Natural killer cell (primary cell): ENCODE data around the gene NDUFS1. TPM values are rescaled to one million over a fixed set of nuclear protein-coding genes. Genes with fewer than 3 reads are reported as not detected.
"Not testable (repeated sequence)": the region's sequence is repeated elsewhere in the genome, so short reads cannot be mapped to it uniquely, and the experiment has no call there.

ENCODE experiments used
- ATAC-seq, 3 donors: fragments of 150-1000 bp in 2 of 3; fragments of 200-7000 bp in 1 of 3; cut with Tn5 transposase; 1 replicate in 1 of 3; 2 replicates in 2 of 3; pipeline ENCODE4 v1.10.0; 2021; ENCODE audit warnings: mild to moderate bottlenecking in 2 of 3, moderate library complexity in 2 of 3
- DNase-seq, 2 donors: peaks; one replicate each; pipeline versions ENCODE4 v3.0.0 to v3.0.0-alpha.2; 2013 to 2021; ENCODE audit warnings: mixed read lengths in 1 of 2
- H3K27ac ChIP-seq: one replicate; pipeline ENCODE4 v1.5.1; 2013; ENCODE audit warnings: mild to moderate bottlenecking, low read length
- H3K27me3 ChIP-seq: one replicate; pipeline ENCODE4 v1.6.1; 2013; ENCODE audit warnings: low read length; ENCODE audit not compliant: control insufficient read depth, insufficient read depth
- H3K36me3 ChIP-seq: one replicate; pipeline ENCODE4 v1.6.1; 2013; ENCODE audit warnings: low read length; ENCODE audit not compliant: control insufficient read depth, insufficient read depth
- H3K4me1 ChIP-seq: one replicate; pipeline ENCODE4 v1.6.1; 2013; ENCODE audit warnings: low read length; ENCODE audit not compliant: control insufficient read depth, insufficient read depth
- H3K4me3 ChIP-seq: one replicate; pipeline ENCODE4 v1.5.1; 2013; ENCODE audit warnings: low read length
- H3K9me3 ChIP-seq: one replicate; pipeline ENCODE4 v1.6.1; 2013; ENCODE audit warnings: low read length; ENCODE audit not compliant: control insufficient read depth, insufficient read depth
- H3K27ac Mint-ChIP-seq, 2 donors: one replicate each; pipeline ENCODE4 v1.8.0; 2022; ENCODE audit warnings: mild to moderate bottlenecking in 2 of 2, mixed read lengths in 2 of 2, moderate library complexity in 1 of 2
- H3K27me3 Mint-ChIP-seq, 2 donors: one replicate each; pipeline ENCODE4 v1.8.0; 2022; ENCODE audit warnings: low read depth in 2 of 2, mixed read lengths in 2 of 2
- H3K36me3 Mint-ChIP-seq: one replicate; pipeline ENCODE4 v1.8.0; 2022; ENCODE audit warnings: mixed read lengths
- H3K4me1 Mint-ChIP-seq, 2 donors: one replicate each; pipeline ENCODE4 v1.8.0; 2022; ENCODE audit warnings: mixed read lengths in 2 of 2
- H3K4me3 Mint-ChIP-seq: one replicate; pipeline ENCODE4 v1.8.0; 2022; ENCODE audit warnings: mild to moderate bottlenecking, moderate library complexity, mixed read lengths
- H3K9me3 Mint-ChIP-seq, 2 donors: one replicate each; pipeline ENCODE4 v1.8.0; 2022; ENCODE audit warnings: mixed read lengths in 2 of 2
- WGBS: methylation state at CpG from one replicate; pipeline ENCODE4 v1.1.7; 2013; ENCODE audit warnings: missing lambda C conversion rate; ENCODE audit not compliant: insufficient coverage; 5-methylcytosine and 5-hydroxymethylcytosine counted together
- intact Hi-C: fragments of 100-400 bp; cut with micrococcal nuclease; formaldehyde crosslinking; loops from one replicate; pipeline ENCODE4 v1.14.2; 2022
- total RNA-seq, 4 donors: library from RNA; stranded (reverse); fragments of 120-200 nt in 1 of 4; gene quantifications; one replicate each; pipeline versions ENCODE4 v1.2.3 to v1.2.4, GENCODE V29; 2013 to 2022
- TF ChIP-seq, protein P1 (sequence below): fragments of 200-600 bp; IDR thresholded peaks from one replicate; pipeline ENCODE4 v1.8.0; 2022; ENCODE audit warnings: antibody characterized with exemption

NDUFS1 gene
- total RNA-seq, 3 donors from 2014 or later (not counting 1 experiment from before 2014, with no cell fraction given), result 44.0 to 47.8 (median 45.9) TPM

- ATAC-seq (peak; percentile 7 to 9 (median 9)), DNase-seq (peak in 1 of 2 donors; percentile 6)
- H3K36me3 Mint-ChIP-seq, result peaks cover 18% of the 10 kb centered on the region
- H3K27ac Mint-ChIP-seq, result peak overlapping the region; percentile 99 to 100
- H3K36me3 ChIP-seq, result peaks cover 27% of the 10 kb centered on the region
- H3K4me3 ChIP-seq, result peak overlapping the region; percentile 89
- peak overlapping the region; percentile 99 for H3K4me3 Mint-ChIP-seq
- peaks cover 47 to 54% of the 10 kb centered on the region in 2 donors for H3K4me1 Mint-ChIP-seq
- H3K27me3 Mint-ChIP-seq, result no peaks in the 10 kb centered on the region
- peaks cover 18% of the 10 kb centered on the region for H3K4me1 ChIP-seq
- peak overlapping the region; percentile 89 for H3K27ac ChIP-seq
- 1% methylated on average over 33 of the region's 33 CpGs for WGBS
- no peaks in the 10 kb centered on the region for H3K9me3 ChIP-seq
- no peaks in the 10 kb centered on the region for H3K27me3 ChIP-seq
- intact Hi-C loops, result loop anchor here (1.0 kb wide), 1 partner anchor 72 kb away; the partner anchor contains the start of gene INO80D
- no peaks in the 10 kb centered on the region for H3K9me3 Mint-ChIP-seq
- TF ChIP-seq, protein P1, sequence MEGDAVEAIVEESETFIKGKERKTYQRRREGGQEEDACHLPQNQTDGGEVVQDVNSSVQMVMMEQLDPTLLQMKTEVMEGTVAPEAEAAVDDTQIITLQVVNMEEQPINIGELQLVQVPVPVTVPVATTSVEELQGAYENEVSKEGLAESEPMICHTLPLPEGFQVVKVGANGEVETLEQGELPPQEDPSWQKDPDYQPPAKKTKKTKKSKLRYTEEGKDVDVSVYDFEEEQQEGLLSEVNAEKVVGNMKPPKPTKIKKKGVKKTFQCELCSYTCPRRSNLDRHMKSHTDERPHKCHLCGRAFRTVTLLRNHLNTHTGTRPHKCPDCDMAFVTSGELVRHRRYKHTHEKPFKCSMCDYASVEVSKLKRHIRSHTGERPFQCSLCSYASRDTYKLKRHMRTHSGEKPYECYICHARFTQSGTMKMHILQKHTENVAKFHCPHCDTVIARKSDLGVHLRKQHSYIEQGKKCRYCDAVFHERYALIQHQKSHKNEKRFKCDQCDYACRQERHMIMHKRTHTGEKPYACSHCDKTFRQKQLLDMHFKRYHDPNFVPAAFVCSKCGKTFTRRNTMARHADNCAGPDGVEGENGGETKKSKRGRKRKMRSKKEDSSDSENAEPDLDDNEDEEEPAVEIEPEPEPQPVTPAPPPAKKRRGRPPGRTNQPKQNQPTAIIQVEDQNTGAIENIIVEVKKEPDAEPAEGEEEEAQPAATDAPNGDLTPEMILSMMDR, result no peak
These were observed 490 bp downstream of the NDUFS1 start for GRCh38 chr2:206158563-206159345.

DNA sequence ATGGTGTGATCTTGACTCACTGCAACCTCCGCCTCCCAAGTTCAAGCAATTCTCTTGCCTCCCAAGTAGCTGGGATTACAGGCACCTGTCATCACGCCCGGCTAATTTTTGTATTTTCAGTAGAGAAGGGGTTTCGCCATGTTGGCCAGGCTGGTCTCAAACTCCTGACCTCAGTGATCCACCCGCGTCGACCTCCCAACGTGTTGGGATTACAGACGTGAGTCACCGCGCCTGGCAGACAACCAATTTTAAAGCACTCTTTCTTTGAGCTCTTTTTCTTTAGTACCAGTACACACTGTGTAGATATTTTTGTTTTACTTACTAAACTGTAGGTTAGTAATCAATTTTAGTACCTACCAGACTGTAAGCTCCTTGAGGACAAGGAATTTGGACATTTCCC lies 2.2 kb downstream of the NDUFS1 start:
- peaks cover 44 to 47% of the 10 kb centered on the region in 2 donors for H3K4me1 Mint-ChIP-seq
- DNase-seq, H3K27me3 ChIP-seq, H3K4me3 ChIP-seq, H3K27ac ChIP-seq, ATAC-seq, H3K27me3 Mint-ChIP-seq, H3K9me3 Mint-ChIP-seq, H3K27ac Mint-ChIP-seq, H3K36me3 Mint-ChIP-seq, intact Hi-C loops, H3K4me3 Mint-ChIP-seq, H3K9me3 ChIP-seq: not testable (repeated sequence)
- WGBS, result 96% methylated on average over 11 of the region's 11 CpGs
- H3K4me1 ChIP-seq, result peaks cover 18% of the 10 kb centered on the region
- H3K36me3 ChIP-seq, result peaks cover 16% of the 10 kb centered on the region

- Mint-ChIP-seq H3K27me3 (no peaks in the 10 kb centered on the region), H3K36me3 (peaks cover 18% of the 10 kb centered on the region), H3K9me3 (no peaks in the 10 kb centered on the region), H3K27ac (peak overlapping the region in 1 of 2 donors; percentile 24), H3K4me3 (no peak overlapping the region), H3K4me1 (peaks cover 32 to 40% of the 10 kb centered on the region in 2 donors)
- Histone ChIP-seq H3K4me3 (no peak overlapping the region), H3K4me1 (peaks cover 9% of the 10 kb centered on the region), H3K27ac (no peak overlapping the region), H3K9me3 (no peaks in the 10 kb centered on the region), H3K36me3 (peaks cover 27% of the 10 kb centered on the region), H3K27me3 (no peaks in the 10 kb centered on the region)
- TF ChIP-seq, protein P1, result no peak
- DNase-seq (no peak), ATAC-seq (no peak)
- intact Hi-C loops, result no loop called here
- 92% methylated on average over 1 of the region's 3 CpGs for WGBS
These were observed 5.0 kb downstream of the NDUFS1 start for GRCh38 chr2:206154197-206154596.

DNA sequence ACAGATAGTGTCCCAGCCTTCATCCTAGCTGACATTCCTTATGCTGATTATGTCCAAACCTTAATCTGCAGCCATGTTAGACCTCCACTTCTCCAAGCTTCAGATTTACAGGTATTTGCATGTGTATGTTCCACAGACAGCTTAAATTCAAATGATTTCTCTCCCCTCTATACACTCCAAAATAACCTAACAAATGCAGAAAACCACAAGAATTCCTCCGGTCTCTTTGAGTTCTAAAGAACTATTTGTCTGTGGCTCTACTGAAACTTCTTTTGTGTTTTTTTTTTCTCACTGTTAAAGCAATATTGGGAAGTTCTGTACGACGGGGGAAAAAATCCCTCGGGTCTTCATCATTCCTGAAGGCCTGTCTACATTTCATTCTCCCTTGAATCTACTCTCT lies 8.6 kb downstream of the NDUFS1 start:
- intact Hi-C loops, result no loop called here
- Mint-ChIP-seq H3K27ac (no peak overlapping the region), H3K4me3 (no peak overlapping the region), H3K4me1 (peaks cover 14 to 15% of the 10 kb centered on the region in 2 donors), H3K27me3 (no peaks in the 10 kb centered on the region), H3K9me3 (no peaks in the 10 kb centered on the region), H3K36me3 (peaks cover 37% of the 10 kb centered on the region)
- Histone ChIP-seq H3K9me3 (no peaks in the 10 kb centered on the region), H3K4me1 (no peaks in the 10 kb centered on the region), H3K4me3 (no peak overlapping the region), H3K27me3 (no peaks in the 10 kb centered on the region), H3K36me3 (peaks cover 59% of the 10 kb centered on the region), H3K27ac (no peak overlapping the region)
- DNase-seq (no peak), ATAC-seq (no peak)
- 96% methylated on average over 4 of the region's 4 CpGs for WGBS
- TF ChIP-seq, protein P1, result no peak
